Prostate gland (tissue), 2 donors: ENCODE results near the gene NSD2. TPM values are rescaled to one million over a fixed set of nuclear protein-coding genes. Genes with fewer than 3 reads are reported as not detected.

Source experiments
- DNase-seq: peaks from one replicate; pipeline ENCODE4 v3.0.0-alpha.2; 2019; ENCODE audit warnings: low spot score
- H3K27ac ChIP-seq, 2 donors: fragments of 200-600 bp; sonication (generic); 2 replicates each; pipeline ENCODE4 v1.5.1; 2017 to 2019
- H3K27me3 ChIP-seq: fragments of 200-600 bp; sonication (generic); replicated peaks from 2 replicates; pipeline ENCODE4 v1.5.1; 2019; ENCODE audit not compliant: insufficient read depth
- H3K36me3 ChIP-seq, 2 donors: fragments of 200-600 bp; sonication (generic); 1 replicate in 1 of 2; 2 replicates in 1 of 2; pipeline versions ENCODE4 v1.5.1 to v1.8.1; 2017 to 2019
- H3K4me1 ChIP-seq: fragments of 200-600 bp; sonication (generic); replicated peaks from 2 replicates; pipeline ENCODE4 v1.5.1; 2019
- H3K4me3 ChIP-seq, 2 donors: fragments of 200-600 bp; sonication (generic); 2 replicates each; pipeline ENCODE4 v1.5.1; 2017 to 2019
- H3K9me3 ChIP-seq: fragments of 200-600 bp; sonication (generic); 2 replicates; pipeline ENCODE4 v1.5.1; 2017
- POLR2A ChIP-seq: fragments of 450-650 bp; IDR thresholded peaks from one replicate; pipeline ENCODE4 v1.6.1; 2016; ENCODE audit warnings: antibody characterized with exemption, mild to moderate bottlenecking
- POLR2AphosphoS5 ChIP-seq: sonication (generic); formaldehyde crosslinking; IDR thresholded peaks from one replicate; pipeline ENCODE4 v1.6.1; 2017; ENCODE audit warnings: antibody characterized with exemption
- WGBS: methylation state at CpG from one replicate; pipeline ENCODE4 v1.1.5; 2018; 5-methylcytosine and 5-hydroxymethylcytosine counted together
- intact Hi-C: fragments of 100-400 bp; cut with DNase I; formaldehyde crosslinking; loops from one replicate; pipeline ENCODE4 v1.14.2; 2022
- total RNA-seq, 2 donors: library from RNA; depleted of rRNA; stranded (reverse); fragments of >200 nt; gene quantifications; one replicate each; pipeline ENCODE4 v1.1.0, GENCODE V29; 2016
- TF ChIP-seq, protein P1 (sequence below), 4 experiments: fragments of 200-600 bp in 2 of 4; fragments of 450-650 bp in 2 of 4; sonication (generic) in 2 of 4; IDR thresholded peaks; 1 replicate in 3 of 4; 2 replicates in 1 of 4; pipeline ENCODE4 v1.5.1; 2016 to 2019; ENCODE audit warnings: antibody characterized with exemption in 4 of 4, mild to moderate bottlenecking in 2 of 4, moderate library complexity in 2 of 4

Gene NSD2
- total RNA-seq, 2 donors from 2014 or later: 18.0 to 75.0 TPM

DNA sequence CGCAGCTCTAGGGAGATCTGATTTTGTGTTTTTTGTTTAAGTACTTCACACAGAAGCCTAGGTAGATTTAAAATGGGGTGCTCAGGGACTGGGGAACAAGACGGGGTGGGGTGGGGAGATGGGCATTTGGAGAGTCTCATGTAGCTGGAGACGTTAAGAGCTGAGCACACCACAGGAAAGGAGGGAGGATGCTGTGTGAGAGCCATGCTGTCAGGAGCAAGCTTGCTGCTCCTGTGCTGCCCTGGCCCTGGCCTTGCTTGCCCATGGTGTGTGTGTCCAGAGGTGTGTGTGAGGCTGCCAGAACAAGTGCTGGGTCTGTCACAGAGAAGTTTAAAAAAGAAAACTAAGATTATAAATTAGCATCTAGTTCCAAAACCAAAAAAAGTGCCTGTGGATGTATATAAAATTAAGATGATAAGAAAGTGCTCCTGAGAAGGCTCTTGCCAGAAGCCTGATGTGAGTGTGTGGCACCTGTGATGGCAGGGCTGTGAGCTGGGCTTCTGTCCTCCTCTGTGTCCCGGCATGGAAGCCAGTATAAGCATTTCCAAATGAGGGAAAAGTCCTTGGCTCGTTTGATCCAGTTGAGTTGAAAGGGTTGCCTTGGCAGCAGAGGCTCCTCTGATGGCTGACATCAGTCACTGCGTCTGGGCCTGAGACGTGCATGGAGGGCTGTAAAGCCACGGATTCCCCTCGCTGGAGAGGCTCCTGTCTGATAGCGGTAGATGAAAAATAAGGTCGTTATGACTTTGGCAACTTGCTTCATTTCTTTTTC lies 74.1 kb downstream of the NSD2 start:
- Histone ChIP-seq H3K27ac (no peak overlapping the region), H3K36me3 (no peaks in the 10 kb centered on the region), H3K9me3 (no peaks in the 10 kb centered on the region), H3K27me3 (no peaks in the 10 kb centered on the region), H3K4me1 (no peaks in the 10 kb centered on the region), H3K4me3 (no peak overlapping the region)
- DNase-seq: no peak
- 71% methylated on average over 11 of the region's 11 CpGs for WGBS
- intact Hi-C loops: no loop called here
- TF ChIP-seq POLR2A: no peak
- no peak for TF ChIP-seq POLR2AphosphoS5
- TF ChIP-seq, protein P1, sequence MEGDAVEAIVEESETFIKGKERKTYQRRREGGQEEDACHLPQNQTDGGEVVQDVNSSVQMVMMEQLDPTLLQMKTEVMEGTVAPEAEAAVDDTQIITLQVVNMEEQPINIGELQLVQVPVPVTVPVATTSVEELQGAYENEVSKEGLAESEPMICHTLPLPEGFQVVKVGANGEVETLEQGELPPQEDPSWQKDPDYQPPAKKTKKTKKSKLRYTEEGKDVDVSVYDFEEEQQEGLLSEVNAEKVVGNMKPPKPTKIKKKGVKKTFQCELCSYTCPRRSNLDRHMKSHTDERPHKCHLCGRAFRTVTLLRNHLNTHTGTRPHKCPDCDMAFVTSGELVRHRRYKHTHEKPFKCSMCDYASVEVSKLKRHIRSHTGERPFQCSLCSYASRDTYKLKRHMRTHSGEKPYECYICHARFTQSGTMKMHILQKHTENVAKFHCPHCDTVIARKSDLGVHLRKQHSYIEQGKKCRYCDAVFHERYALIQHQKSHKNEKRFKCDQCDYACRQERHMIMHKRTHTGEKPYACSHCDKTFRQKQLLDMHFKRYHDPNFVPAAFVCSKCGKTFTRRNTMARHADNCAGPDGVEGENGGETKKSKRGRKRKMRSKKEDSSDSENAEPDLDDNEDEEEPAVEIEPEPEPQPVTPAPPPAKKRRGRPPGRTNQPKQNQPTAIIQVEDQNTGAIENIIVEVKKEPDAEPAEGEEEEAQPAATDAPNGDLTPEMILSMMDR (IDR thresholded peaks at IDR 0.05): no peak

DNA sequence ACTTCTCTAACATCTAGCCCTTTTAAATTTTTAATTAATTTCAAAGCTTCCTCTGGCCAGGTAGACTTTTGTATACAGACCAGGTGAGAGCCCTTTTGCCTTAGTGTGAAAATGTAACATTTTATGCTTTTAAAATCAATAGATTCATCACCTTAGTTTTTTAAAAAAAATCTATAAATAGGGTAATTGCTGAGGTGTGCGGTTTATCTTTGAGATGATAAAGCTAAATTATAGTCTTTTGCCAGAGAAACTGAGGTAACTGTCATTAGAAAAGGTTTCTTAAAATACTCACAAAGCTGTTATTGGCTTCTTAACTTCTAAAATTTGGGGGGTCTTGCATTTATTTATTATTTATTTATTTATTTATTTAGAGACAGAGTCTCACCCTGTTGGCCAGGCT lies 74.7 kb downstream of the NSD2 start:
- 98% methylated on average over 1 of the region's 1 CpG for WGBS
- TF ChIP-seq POLR2A (no peak), POLR2AphosphoS5 (no peak)
- TF ChIP-seq, protein P1 (IDR thresholded peaks at IDR 0.05): no peak
- intact Hi-C loops: no loop called here
- Histone ChIP-seq H3K9me3 (no peaks in the 10 kb centered on the region), H3K4me3 (no peak overlapping the region), H3K4me1 (no peaks in the 10 kb centered on the region), H3K36me3 (no peaks in the 10 kb centered on the region), H3K27me3 (no peaks in the 10 kb centered on the region), H3K27ac (no peak overlapping the region)
- DNase-seq: no peak

DNA sequence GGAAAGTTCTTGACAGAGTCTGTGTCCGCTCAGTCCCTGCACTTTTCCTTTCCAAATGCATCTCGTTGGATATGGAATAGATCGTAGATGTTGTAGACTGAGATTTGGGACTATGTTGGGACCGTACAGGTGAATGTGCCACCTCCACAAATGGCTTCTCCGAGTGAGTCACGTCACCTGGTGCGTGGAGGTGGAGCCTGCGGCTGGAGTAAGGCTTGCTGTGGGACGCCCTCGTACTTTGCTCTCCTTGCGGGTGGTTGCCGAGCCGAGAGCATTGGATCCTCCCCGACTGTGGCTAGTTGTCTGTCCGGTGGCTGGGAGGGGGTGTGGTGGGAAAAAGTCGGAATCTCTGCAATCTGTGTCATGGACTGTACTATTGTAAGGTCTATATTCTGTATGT lies 77.0 kb downstream of the NSD2 start:
- Histone ChIP-seq H3K4me1 (no peaks in the 10 kb centered on the region), H3K4me3 (no peak overlapping the region), H3K36me3 (no peaks in the 10 kb centered on the region), H3K27me3 (no peaks in the 10 kb centered on the region), H3K9me3 (no peaks in the 10 kb centered on the region), H3K27ac (no peak overlapping the region)
- no peak for DNase-seq
- WGBS: 92% methylated on average over 16 of the region's 16 CpGs
- intact Hi-C loops: no loop called here
- TF ChIP-seq, protein P1 (IDR thresholded peaks at IDR 0.05): no peak
- TF ChIP-seq POLR2AphosphoS5: no peak
- no peak for TF ChIP-seq POLR2A

DNA sequence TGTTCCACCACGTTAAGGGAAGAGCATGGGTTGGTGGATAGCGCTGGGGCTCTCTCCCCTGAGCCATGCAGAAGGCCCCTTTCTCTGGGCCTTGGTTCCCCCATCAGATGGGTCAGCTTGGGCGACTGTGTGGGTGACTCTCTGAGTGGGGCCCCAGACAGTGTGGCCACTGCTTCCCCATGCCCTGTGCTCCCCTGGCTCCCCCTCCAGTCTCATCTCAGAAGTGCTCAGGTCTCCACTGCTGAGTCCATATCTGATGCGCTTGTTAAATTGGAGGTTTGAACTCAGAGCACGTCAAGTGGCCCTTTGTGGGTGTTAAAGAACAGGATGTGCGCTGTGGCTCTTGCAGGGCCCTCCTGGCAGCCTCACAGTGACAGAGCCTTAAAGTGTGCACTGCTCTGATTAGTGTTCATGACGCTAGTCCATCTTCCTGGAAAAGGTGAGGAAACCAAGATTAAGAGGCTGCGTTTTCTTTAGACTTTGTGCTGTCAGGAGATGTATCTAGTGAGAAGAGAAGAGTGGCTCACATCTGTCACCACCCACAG lies 77.8 kb downstream of the NSD2 start:
- H3K27ac ChIP-seq: no peak overlapping the region
- no peaks in the 10 kb centered on the region for H3K27me3 ChIP-seq
- no peak for DNase-seq
- no peaks in the 10 kb centered on the region for H3K36me3 ChIP-seq
- no peaks in the 10 kb centered on the region for H3K4me1 ChIP-seq
- intact Hi-C loops: no loop called here
- no peaks in the 10 kb centered on the region for H3K9me3 ChIP-seq
- H3K4me3 ChIP-seq: no peak overlapping the region
- WGBS: 83% methylated on average over 8 of the region's 8 CpGs
- TF ChIP-seq POLR2A: no peak
- TF ChIP-seq, protein P1 (IDR thresholded peaks at IDR 0.05): no peak
- TF ChIP-seq POLR2AphosphoS5: no peak

DNA sequence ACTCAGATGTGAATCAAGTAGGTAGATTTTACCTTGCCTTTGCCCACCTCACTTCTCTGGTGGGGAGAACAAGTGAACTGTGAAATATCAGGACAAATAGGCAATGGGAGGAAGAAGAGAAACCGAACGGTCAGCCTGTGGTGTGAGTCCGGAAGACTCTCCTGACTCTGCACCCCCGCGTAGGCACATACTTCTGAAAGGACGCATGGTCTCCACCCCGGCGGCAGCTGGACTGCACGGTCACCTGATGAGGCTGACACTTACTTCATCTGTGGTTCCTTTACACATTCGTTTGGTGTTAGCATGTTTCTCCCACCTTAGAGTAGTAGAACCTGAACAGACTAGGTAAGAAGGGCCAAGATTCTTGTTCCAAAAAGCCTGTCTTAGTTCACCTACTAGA lies 79.2 kb downstream of the NSD2 start:
- Histone ChIP-seq H3K4me1 (no peaks in the 10 kb centered on the region), H3K36me3 (no peaks in the 10 kb centered on the region), H3K4me3 (no peak overlapping the region), H3K9me3 (no peaks in the 10 kb centered on the region), H3K27me3 (no peaks in the 10 kb centered on the region), H3K27ac (no peak overlapping the region)
- intact Hi-C loops: no loop called here
- 91% methylated on average over 10 of the region's 10 CpGs for WGBS
- no peak for DNase-seq
- TF ChIP-seq POLR2A (no peak), POLR2AphosphoS5 (no peak)
- TF ChIP-seq, protein P1 (IDR thresholded peaks at IDR 0.05): no peak
